ENCODE data around the gene USP17L13.
"Not testable (repeated sequence)": the region's sequence is repeated elsewhere in the genome, so short reads cannot be mapped to it uniquely, and the experiment has no call there.

Gene USP17L13, protein sequence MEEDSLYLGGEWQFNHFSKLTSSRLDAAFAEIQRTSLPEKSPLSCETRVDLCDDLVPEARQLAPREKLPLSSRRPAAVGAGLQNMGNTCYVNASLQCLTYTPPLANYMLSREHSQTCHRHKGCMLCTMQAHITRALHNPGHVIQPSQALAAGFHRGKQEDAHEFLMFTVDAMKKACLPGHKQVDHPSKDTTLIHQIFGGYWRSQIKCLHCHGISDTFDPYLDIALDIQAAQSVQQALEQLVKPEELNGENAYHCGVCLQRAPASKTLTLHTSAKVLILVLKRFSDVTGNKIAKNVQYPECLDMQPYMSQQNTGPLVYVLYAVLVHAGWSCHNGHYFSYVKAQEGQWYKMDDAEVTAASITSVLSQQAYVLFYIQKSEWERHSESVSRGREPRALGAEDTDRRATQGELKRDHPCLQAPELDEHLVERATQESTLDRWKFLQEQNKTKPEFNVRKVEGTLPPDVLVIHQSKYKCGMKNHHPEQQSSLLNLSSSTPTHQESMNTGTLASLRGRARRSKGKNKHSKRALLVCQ

DNA sequence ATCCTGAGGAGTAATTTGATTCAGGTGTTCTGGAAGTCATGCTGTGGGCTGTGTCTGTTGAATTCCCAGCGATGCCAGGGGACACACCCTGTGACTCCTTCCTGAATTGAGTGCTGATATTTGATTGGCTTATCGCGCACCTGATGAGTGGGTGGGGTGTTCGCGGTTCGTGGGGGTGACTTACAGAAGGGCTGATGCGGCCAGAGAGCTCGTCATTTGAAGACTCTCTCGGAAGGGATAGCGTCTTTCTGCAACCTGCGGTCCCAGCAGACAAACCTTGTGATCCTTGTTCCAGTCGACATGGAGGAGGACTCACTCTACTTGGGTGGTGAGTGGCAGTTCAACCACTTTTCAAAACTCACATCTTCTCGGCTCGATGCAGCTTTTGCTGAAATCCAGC is at the start of gene USP17L13:
USP17L13 (plus strand) TSS at position 301 of the 400 bp plus-strand sequence; CDS start at position 301, 0 bp downstream.
- not testable (repeated sequence) for DNase-seq (ENCODE audit: low read depth, low spot score)

DNA sequence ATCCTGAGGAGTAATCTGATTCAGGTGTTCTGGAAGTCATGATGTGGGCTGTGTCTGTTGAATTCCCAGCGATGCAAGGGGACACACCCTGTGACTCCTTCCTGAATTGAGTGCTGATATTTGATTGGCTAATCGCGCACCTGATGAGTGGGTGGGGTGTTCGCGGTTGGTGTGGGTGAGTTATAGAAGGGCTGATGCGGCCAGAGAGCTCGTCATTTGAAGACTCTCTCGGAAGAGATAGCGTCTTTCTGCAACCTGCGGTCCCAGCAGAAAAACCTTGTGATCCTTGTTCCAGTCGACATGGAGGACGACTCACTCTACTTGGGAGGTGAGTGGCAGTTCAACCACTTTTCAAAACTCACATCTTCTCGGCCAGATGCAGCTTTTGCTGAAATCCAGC is 14.3 kb upstream of the USP17L13 start, which contains the start of gene USP17L10:
USP17L10 (plus strand) TSS at position 301 of the 400 bp plus-strand sequence; CDS start at position 301, 0 bp downstream.
- not testable (repeated sequence) for DNase-seq (ENCODE audit: low read depth, low spot score)

DNA sequence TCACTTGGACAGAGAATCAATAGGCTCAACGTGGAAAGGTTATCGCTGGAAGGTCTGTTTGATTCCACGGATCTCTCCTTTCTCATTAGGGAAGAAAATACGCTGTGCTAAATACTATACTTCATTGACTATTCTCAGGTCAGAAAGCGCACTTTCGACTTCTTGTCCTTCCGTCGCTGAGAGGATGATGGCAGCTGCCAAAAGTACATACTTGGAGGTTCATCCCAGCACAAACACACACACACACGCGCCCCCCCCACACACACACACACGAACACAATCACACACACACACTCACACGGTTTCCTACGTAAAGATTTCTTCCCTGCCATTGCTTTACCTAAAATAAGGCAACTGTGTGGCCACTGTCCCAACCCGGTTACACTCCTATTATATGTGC is 10.0 kb upstream of the USP17L13 start:
- not testable (repeated sequence) for DNase-seq (ENCODE audit: low read depth, low spot score)

DNA sequence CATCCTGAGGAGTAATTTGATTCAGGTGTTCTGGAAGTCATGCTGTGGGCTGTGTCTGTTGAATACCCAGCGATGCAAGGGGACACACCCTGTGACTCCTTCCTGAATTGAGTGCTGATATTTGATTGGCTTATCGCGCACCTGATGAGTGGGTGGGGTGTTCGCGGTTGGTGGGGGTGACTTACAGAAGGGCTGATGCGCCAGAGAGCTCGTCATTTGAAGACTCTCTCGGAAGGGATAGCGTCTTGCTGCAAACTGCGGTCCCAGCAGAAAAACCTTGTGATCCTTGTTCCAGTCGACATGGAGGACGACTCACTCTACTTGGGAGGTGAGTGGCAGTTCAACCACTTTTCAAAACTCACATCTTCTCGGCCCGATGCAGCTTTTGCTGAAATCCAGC is 9.6 kb upstream of the USP17L13 start, which contains the start of gene USP17L11:
USP17L11 (plus strand) TSS at position 301 of the 400 bp plus-strand sequence; CDS start at position 301, 0 bp downstream.
- not testable (repeated sequence) for DNase-seq (ENCODE audit: low read depth, low spot score)

DNA sequence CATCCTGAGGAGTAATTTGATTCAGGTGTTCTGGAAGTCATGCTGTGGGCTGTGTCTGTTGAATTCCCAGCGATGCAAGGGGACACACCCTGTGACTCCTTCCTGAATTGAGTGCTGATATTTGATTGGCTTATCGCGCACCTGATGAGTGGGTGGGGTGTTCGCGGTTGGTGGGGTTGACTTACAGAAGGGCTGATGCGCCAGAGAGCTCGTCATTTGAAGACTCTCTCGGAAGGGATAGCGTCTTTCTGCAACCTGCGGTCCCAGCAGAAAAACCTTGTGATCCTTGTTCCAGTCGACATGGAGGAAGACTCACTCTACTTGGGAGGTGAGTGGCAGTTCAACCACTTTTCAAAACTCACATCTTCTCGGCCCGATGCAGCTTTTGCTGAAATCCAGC is 4.8 kb upstream of the USP17L13 start, which contains the start of gene USP17L12:
USP17L12 (plus strand) TSS at position 301 of the 400 bp plus-strand sequence; CDS start at position 301, 0 bp downstream.
- DNase-seq (ENCODE audit: low read depth, low spot score), result not testable (repeated sequence)

DNA sequence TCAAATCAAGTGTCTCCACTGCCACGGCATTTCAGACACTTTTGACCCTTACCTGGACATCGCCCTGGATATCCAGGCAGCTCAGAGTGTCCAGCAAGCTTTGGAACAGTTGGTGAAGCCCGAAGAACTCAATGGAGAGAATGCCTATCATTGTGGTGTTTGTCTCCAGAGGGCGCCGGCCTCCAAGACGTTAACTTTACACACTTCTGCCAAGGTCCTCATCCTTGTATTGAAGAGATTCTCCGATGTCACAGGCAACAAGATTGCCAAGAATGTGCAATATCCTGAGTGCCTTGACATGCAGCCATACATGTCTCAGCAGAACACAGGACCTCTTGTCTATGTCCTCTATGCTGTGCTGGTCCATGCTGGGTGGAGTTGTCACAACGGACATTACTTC is 5.6 kb downstream of the USP17L13 start:
- not testable (repeated sequence) for DNase-seq (ENCODE audit: low read depth, low spot score)

DNA sequence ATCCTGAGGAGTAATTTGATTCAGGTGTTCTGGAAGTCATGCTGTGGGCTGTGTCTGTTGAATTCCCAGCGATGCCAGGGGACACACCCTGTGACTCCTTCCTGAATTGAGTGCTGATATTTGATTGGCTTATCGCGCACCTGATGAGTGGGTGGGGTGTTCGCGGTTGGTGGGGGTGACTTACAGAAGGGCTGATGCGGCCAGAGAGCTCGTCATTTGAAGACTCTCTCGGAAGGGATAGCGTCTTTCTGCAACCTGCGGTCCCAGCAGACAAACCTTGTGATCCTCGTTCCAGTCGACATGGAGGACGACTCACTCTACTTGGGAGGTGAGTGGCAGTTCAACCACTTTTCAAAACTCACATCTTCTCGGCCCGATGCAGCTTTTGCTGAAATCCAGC is 9.4 kb downstream of the USP17L13 start, which contains the start of gene USP17L15:
USP17L15 (plus strand) TSS at position 301 of the 400 bp plus-strand sequence; CDS start at position 301, 0 bp downstream.
- DNase-seq (ENCODE audit: low read depth, low spot score), result not testable (repeated sequence)

DNA sequence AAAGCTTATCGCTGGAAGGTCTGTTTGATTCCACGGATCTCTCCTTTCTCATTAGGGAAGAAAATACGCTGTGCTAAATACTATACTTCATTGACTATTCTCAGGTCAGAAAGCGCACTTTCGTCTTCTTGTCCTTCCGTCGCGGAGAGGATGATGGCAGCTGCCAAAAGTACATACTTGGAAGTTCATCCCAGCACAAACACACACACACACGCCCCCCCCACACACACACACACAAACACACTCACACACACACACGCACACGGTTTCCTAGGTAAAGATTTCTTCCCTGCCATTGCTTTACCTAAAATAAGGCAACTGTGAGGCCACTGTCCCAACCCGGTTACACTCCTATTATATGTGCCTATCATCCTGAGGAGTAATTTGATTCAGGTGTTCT is 13.8 kb downstream of the USP17L13 start:
- DNase-seq (ENCODE audit: low read depth, low spot score), result not testable (repeated sequence)

DNA sequence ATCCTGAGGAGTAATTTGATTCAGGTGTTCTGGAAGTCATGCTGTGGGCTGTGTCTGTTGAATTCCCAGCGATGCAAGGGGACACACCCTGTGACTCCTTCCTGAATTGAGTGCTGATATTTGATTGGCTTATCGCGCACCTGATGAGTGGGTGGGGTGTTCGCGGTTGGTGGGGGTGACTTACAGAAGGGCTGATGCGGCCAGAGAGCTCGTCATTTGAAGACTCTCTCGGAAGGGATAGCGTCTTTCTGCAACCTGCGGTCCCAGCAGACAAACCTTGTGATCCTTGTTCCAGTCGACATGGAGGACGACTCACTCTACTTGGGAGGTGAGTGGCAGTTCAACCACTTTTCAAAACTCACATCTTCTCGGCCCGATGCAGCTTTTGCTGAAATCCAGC is 18.9 kb downstream of the USP17L13 start, which contains the start of gene USP17L17:
USP17L17 (plus strand) TSS at position 301 of the 400 bp plus-strand sequence; CDS start at position 301, 0 bp downstream.
- DNase-seq (ENCODE audit: low read depth, low spot score), result not testable (repeated sequence)

DNA sequence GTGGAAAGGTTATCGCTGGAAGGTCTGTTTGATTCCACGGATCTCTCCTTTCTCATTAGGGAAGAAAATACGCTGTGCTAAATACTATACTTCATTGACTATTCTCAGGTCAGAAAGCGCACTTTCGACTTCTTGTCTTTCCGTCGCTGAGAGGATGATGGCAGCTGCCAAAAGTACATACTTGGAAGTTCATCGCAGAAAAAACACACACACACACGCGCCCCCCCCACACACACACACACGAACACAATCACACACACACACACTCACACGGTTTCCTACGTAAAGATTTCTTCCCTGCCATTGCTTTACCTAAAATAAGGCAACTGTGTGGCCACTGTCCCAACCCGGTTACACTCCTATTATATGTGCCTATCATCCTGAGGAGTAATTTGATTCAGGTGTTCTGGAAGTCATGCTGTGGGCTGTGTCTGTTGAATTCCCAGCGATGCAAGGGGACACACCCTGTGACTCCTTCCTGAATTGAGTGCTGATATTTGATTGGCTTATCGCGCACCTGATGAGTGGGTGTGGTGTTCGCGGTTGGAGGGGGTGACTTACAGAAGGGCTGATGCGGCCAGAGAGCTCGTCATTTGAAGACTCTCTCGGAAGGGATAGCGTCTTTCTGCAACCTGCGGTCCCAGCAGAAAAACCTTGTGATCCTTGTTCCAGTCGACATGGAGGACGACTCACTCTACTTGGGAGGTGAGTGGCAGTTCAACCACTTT is 23.4 kb downstream of the USP17L13 start, which contains the start of gene USP17L18:
USP17L18 (plus strand) TSS at position 678 of the 728 bp plus-strand sequence; CDS start at position 678, 0 bp downstream.
- DNase-seq (ENCODE audit: low read depth, low spot score), result not testable (repeated sequence)

DNA sequence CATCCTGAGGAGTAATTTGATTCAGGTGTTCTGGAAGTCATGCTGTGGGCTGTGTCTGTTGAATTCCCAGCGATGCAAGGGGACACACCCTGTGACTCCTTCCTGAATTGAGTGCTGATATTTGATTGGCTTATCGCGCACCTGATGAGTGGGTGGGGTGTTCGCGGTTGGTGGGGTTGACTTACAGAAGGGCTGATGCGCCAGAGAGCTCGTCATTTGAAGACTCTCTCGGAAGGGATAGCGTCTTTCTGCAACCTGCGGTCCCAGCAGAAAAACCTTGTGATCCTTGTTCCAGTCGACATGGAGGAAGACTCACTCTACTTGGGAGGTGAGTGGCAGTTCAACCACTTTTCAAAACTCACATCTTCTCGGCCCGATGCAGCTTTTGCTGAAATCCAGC is 28.4 kb downstream of the USP17L13 start, which contains the start of gene USP17L19:
USP17L19 (plus strand) TSS at position 301 of the 400 bp plus-strand sequence; CDS start at position 301, 0 bp downstream.
- not testable (repeated sequence) for DNase-seq (ENCODE audit: low read depth, low spot score)

DNA sequence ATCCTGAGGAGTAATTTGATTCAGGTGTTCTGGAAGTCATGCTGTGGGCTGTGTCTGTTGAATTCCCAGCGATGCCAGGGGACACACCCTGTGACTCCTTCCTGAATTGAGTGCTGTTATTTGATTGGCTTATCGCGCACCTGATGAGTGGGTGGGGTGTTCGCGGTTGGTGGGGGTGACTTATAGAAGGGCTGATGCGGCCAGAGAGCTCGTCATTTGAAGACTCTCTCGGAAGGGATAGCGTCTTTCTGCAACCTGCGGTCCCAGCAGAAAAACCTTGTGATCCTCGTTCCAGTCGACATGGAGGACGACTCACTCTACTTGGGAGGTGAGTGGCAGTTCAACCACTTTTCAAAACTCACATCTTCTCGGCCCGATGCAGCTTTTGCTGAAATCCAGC is 33.1 kb downstream of the USP17L13 start, which contains the start of gene USP17L20:
USP17L20 (plus strand) TSS at position 301 of the 400 bp plus-strand sequence; CDS start at position 301, 0 bp downstream.
- not testable (repeated sequence) for DNase-seq (ENCODE audit: low read depth, low spot score)

DNA sequence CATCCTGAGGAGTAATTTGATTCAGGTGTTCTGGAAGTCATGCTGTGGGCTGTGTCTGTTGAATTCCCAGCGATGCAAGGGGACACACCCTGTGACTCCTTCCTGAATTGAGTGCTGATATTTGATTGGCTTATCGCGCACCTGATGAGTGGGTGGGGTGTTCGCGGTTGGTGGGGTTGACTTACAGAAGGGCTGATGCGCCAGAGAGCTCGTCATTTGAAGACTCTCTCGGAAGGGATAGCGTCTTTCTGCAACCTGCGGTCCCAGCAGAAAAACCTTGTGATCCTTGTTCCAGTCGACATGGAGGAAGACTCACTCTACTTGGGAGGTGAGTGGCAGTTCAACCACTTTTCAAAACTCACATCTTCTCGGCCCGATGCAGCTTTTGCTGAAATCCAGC is 37.9 kb downstream of the USP17L13 start, which contains the start of gene USP17L21:
USP17L21 (plus strand) TSS at position 301 of the 400 bp plus-strand sequence; CDS start at position 301, 0 bp downstream.
- not testable (repeated sequence) for DNase-seq (ENCODE audit: low read depth, low spot score)

DNA sequence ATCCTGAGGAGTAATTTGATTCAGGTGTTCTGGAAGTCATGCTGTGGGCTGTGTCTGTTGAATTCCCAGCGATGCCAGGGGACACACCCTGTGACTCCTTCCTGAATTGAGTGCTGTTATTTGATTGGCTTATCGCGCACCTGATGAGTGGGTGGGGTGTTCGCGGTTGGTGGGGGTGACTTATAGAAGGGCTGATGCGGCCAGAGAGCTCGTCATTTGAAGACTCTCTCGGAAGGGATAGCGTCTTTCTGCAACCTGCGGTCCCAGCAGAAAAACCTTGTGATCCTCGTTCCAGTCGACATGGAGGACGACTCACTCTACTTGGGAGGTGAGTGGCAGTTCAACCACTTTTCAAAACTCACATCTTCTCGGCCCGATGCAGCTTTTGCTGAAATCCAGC is 42.6 kb downstream of the USP17L13 start, which contains the start of gene USP17L22:
USP17L22 (plus strand) TSS at position 301 of the 400 bp plus-strand sequence; CDS start at position 301, 0 bp downstream.
- not testable (repeated sequence) for DNase-seq (ENCODE audit: low read depth, low spot score)

DNA sequence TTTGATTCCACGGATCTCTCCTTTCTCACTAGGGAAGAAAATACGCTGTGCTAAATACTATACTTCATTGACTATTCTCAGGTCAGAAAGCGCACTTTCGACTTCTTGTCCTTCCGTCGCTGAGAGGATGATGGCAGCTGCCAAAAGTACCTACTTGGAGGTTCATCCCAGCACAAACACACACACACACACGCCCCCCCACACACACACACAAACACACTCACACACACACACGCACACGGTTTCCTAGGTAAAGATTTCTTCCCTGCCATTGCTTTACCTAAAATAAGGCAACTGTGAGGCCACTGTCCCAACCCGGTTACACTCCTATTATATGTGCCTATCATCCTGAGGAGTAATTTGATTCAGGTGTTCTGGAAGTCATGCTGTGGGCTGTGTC is 47.0 kb downstream of the USP17L13 start:
- not testable (repeated sequence) for DNase-seq (ENCODE audit: low read depth, low spot score)

Measured in brain pericyte (primary cell).